Metanephros (tissue), 1 donor: ENCODE measurements around the gene THOC1. TPM values are rescaled to one million over a fixed set of nuclear protein-coding genes. Genes with fewer than 3 reads are reported as not detected.

Experiments used
- total RNA-seq: library from RNA; depleted of rRNA; stranded (reverse); fragments of >200 nt; gene quantifications from one replicate; pipeline ENCODE4 v1.2.3, GENCODE V29; 2014

The THOC1 gene, protein sequence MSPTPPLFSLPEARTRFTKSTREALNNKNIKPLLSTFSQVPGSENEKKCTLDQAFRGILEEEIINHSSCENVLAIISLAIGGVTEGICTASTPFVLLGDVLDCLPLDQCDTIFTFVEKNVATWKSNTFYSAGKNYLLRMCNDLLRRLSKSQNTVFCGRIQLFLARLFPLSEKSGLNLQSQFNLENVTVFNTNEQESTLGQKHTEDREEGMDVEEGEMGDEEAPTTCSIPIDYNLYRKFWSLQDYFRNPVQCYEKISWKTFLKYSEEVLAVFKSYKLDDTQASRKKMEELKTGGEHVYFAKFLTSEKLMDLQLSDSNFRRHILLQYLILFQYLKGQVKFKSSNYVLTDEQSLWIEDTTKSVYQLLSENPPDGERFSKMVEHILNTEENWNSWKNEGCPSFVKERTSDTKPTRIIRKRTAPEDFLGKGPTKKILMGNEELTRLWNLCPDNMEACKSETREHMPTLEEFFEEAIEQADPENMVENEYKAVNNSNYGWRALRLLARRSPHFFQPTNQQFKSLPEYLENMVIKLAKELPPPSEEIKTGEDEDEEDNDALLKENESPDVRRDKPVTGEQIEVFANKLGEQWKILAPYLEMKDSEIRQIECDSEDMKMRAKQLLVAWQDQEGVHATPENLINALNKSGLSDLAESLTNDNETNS
- 95.9 TPM for total RNA-seq

DNA sequence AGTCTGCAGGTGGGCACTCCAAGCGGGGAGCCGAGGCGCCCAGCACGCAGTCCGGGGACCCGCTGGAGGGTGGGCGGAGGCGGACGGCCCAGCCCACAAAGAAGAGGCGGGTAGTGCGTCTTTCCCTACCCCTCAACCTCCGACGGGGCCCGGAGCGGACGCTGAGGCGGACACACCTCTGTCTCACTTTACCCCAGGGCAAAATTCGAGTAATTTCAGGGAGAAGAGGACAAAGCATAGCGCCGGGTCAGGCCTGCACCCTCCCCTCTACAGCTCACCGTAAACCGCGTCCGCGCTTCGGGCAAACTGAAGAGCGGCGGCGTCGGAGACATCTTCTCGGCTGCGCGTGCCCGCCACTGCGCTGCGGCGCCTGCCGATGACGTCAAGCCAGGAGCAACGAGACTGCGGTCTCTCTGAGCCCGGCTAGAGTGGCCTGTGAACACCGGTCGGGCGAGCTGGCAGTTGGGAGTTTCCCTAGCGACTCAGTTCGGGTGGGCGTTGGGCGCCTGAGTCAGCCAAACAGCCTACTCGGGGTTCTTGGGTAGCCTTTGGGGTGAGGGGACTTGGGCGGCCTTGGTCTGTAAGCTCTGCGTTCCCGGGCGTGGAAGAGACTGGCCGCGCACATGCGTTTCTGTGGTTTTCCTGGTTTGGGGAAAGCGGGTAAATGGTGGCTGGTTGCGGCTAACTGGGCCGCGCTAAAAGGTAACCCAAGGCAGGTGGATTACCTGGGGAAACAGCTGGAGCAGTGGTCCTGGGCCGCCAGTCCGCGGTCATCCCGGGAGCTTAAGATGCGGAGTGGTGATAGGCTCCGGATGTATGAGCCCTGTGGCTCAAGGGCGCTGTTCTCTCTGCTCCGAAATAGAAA lies at the start of gene THOC1:
Gene THOC1 (minus strand): TSS at position 360 of the 865 bp plus-strand sequence. CDS start 28 bp downstream, at position 332.

Other genes with a start within 250 kb of the THOC1 start
- not detected for gene TUBB8B, start 218.4 kb downstream of the THOC1 start, total RNA-seq
- 23.5 TPM for gene USP14, start 109.5 kb downstream of the THOC1 start, total RNA-seq
- gene COLEC12, start 232.7 kb upstream of the THOC1 start, total RNA-seq: 31.6 TPM